Skin epidermis (tissue), 12 donors: ENCODE results near the gene GYPB.
"Not testable (repeated sequence)": the region's sequence is repeated elsewhere in the genome, so short reads cannot be mapped to it uniquely, and the experiment has no call there.

Experiments used
- H3K27ac ChIP-seq, 21 experiments: fragments of 200-600 bp; sonication (generic) in 11 of 21; one replicate each; pipeline ENCODE4 v1.5.0; 2020; ENCODE audit warnings: mild to moderate bottlenecking in 3 of 21, inconsistent platforms in 2 of 21, moderate library complexity in 2 of 21
- H3K4me3 ChIP-seq, 7 experiments: fragments of 200-600 bp; sonication (generic) in 2 of 7; one replicate each; pipeline ENCODE4 v1.5.0; 2020; ENCODE audit warnings: inconsistent platforms in 2 of 7, mild to moderate bottlenecking in 2 of 7, moderate library complexity in 1 of 7

Gene GYPB

DNA sequence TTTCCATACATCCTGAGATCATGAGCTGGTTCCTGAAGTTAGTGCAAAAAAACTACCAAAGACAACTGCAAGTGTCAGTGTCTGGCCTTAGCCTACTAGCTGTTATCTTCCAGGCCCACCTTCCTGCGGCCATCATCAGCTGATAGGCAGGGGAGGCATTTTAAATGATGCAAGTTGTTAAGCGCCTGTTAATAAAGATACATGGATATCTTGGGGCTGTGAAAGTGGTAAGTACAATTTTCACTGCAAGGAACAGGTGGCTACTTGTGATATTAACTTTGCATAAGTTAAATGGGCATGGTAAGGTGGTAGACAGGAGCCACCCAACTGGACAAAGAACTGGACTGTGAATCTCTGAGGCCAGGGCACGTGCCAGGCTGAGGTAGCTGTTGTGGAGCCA, at the start of gene GYPB:
GYPB (minus strand) TSS at position 104 of the 400 bp plus-strand sequence; CDS start at position 11, 93 bp downstream.
- not testable (repeated sequence) for H3K4me3 ChIP-seq, H3K27ac ChIP-seq

DNA sequence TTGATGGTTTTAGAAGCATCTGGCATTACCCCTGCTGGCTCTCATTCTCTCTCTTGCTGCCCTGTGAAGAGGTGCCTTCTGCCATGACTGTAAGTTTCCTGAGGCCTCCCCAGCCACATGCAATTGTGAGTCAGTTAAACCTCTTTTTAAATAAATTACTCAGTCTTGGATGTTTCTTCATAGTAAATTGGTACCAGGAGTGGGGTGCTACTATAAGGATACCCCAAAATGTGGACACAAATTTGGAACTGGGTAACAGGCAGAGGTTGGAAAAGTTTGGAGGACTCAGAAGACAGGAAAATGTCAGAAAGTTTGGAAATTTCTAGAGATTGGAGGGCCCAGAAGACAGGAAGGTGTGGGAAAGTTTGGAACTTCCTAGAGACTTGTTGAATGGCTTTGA, 42.4 kb upstream of the GYPB start:
- H3K27ac ChIP-seq, H3K4me3 ChIP-seq: not testable (repeated sequence)

- not testable (repeated sequence) for H3K27ac ChIP-seq, H3K4me3 ChIP-seq
These were observed 41.2 kb upstream of the GYPB start for GRCh38 chr4:144060234-144060859.

GRCh38 chr4:144056800-144057199, 37.6 kb upstream of the GYPB start:
- no peak overlapping the region for H3K4me3 ChIP-seq

DNA sequence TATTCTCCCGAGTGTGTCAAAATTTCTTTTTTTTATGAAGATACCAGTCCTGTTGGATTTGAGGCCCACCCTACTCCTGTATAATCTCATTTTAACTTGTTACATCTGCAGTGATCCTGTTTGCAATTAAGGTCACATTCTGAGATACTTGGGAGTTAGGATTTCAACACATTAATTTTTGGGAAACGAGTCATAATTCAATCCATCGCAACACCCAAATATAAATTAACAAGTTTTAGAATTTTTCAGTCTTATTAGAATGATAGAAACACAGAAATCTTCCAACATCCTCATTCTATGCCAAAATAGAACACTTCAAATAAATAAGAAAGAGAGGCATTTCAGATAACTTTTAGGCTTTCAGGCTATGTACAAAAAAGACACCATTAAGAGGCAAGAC, 36.2 kb upstream of the GYPB start:
- not testable (repeated sequence) for H3K27ac ChIP-seq, H3K4me3 ChIP-seq

More at GRCh38 chr4:144056800-144057199, 37.6 kb upstream of the GYPB start:
- H3K27ac ChIP-seq = no peak overlapping the region

DNA sequence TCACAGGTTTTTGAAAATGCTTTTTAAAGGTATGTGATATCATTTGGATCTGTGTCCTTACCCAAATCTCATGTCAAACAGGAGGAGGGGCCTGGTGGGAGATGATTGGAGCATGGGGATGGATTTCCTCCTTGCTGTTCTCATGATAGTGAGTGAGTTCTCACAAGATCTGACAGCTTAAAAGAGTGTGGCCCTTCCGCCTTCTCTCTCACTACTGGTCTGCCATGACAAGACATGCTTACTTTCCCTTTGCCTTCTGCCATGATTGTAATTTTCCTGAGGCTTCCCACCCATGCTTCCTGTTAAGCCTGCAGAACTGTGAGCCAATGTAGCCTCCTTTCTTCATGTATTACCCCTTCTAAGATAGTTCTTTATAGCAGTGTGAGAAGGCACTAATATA, 32.3 kb upstream of the GYPB start:
- not testable (repeated sequence) for H3K27ac ChIP-seq, H3K4me3 ChIP-seq

GRCh38 chr4:144050631-144051030, 31.5 kb upstream of the GYPB start:
- not testable (repeated sequence) for H3K27ac ChIP-seq

GRCh38 chr4:144049495-144050424, 30.6 kb upstream of the GYPB start:
- not testable (repeated sequence) for H3K4me3 ChIP-seq, H3K27ac ChIP-seq

More at GRCh38 chr4:144050631-144051030, 31.5 kb upstream of the GYPB start:
- H3K4me3 ChIP-seq = not testable (repeated sequence)

GRCh38 chr4:144044936-144045335, 25.8 kb upstream of the GYPB start:
- H3K4me3 ChIP-seq = not testable (repeated sequence)

DNA sequence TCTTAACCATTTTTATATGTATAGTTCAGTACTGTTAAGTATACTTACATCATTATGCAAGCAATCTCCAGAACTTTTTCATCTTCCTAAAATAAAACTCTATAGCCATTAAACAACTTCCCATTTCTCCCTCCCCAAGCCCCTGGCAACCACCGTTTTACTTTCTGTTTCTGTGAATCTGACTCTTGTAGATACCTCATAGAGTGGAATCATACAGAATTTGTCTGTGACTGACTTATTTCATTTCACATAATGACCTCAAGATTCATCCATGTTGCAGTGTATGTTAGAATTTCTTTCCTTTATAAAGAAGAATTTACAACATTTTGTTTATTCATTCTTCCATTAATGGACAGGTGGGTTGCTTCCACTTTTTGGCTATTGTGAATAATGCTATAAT, 13.4 kb upstream of the GYPB start:
- H3K4me3 ChIP-seq, H3K27ac ChIP-seq: not testable (repeated sequence)

More at GRCh38 chr4:144044936-144045335, 25.8 kb upstream of the GYPB start:
- H3K27ac ChIP-seq = not testable (repeated sequence)

DNA sequence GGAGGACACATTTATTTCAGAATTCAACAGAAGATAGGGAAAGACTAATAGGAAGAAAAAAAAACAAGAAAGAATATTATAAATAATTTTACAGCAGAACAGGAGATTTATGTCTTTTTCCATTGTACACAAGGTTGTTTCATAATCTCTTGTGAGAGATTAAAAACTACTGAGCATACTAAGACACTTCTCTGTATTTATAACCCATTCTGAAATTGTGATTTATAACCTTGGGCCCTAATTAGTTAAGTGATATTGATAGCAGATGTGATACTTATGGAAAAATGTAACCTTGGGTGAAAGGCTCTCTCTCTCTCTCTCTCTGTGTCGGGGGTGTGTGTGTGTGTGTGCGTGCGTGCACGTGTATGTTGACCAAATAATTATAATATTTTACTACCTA, 12.7 kb upstream of the GYPB start:
- not testable (repeated sequence) for H3K4me3 ChIP-seq, H3K27ac ChIP-seq

DNA sequence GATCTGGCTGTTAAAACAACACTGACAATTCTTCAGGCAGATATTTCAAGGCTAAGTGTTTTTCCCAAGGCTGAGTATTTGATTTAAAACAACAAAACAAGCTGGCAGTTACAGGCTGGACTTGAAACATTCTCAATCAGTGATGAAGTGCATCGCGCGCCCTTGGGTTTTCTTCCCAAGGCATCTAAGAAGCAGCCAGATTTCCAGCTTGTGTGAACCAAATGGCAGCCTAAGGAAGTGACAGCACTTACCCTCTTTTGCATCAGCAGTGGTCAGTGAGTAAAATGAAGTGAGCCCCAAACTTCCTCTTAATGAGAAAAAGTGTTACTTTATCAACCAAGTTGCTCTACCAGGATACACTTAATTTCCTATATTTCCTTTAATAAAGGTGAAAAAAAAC, 12.2 kb upstream of the GYPB start:
- not testable (repeated sequence) for H3K27ac ChIP-seq, H3K4me3 ChIP-seq

- H3K27ac ChIP-seq, H3K4me3 ChIP-seq: not testable (repeated sequence)
These were observed 11.5 kb upstream of the GYPB start for GRCh38 chr4:144030708-144031107.

GRCh38 chr4:144026682-144027081, 7.5 kb upstream of the GYPB start:
- H3K27ac ChIP-seq, H3K4me3 ChIP-seq: not testable (repeated sequence)

GRCh38 chr4:144024399-144025053, 5.3 kb upstream of the GYPB start:
- H3K4me3 ChIP-seq, H3K27ac ChIP-seq: not testable (repeated sequence)

DNA sequence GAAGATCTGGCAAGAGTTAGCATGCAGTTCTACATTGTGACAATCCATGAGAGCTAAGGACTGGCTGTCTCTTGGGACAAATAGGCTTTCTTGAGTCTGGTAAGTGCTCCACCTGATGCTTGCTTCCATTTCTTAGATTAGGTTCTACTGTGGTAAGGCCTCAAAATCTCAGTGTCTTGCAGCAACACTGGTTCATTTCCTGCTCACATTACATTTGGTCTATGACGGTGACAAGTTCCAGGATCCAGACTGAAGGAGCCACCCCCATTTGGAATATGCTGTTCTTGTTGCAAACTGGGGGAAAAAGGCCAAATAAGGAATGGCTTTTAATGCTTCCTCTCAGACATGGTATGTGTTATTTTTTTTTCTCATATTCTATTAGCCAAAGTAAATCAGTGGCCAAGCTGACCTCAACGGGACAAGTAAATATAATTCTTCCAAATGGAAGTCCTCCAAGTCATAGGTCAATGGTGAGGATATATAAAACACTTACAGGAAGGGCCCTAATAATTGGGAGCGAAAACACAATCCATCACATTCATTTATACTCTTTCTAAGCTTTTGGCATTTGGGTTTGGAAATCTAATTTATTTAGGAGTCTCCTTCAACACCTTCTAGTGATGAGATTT, 3.7 kb upstream of the GYPB start:
- not testable (repeated sequence) for H3K27ac ChIP-seq, H3K4me3 ChIP-seq

GRCh38 chr4:144021336-144021990, 2.3 kb upstream of the GYPB start:
- H3K4me3 ChIP-seq, H3K27ac ChIP-seq: not testable (repeated sequence)

GRCh38 chr4:144018223-144019000, 768 bp downstream of the GYPB start:
- not testable (repeated sequence) for H3K4me3 ChIP-seq, H3K27ac ChIP-seq

- H3K27ac ChIP-seq, H3K4me3 ChIP-seq: not testable (repeated sequence)
These were observed 1.9 kb downstream of the GYPB start for GRCh38 chr4:144017271-144017670.
